PFSK-1 (cell line): ENCODE results near the gene TAS2R10.

ENCODE experiments used
- FOXP2 ChIP-seq: optimal IDR thresholded peaks from 2 replicates; pipeline ENCODE3; 2011; ENCODE audit warnings: borderline replicate concordance, control low read depth, inconsistent platforms; ENCODE audit not compliant: insufficient read depth; ENCODE audit errors: extremely low read length, extremely low read depth
- POLR2AphosphoS5 ChIP-seq: IDR thresholded peaks from 2 replicates; pipeline ENCODE4 v1.6.1; 2012; ENCODE audit warnings: low read depth, mild to moderate bottlenecking, control low read depth, low read length, moderate library complexity
- SIN3A ChIP-seq: IDR thresholded peaks from 2 replicates; pipeline ENCODE4 v1.6.1; 2012; ENCODE audit warnings: mild to moderate bottlenecking, low read length, moderate library complexity, borderline replicate concordance; ENCODE audit not compliant: insufficient read depth
- TAF1 ChIP-seq: IDR thresholded peaks from 2 replicates; pipeline ENCODE4 v1.6.1; 2012; ENCODE audit warnings: low read length, control low read depth, borderline replicate concordance; ENCODE audit not compliant: insufficient read depth
- TF ChIP-seq, protein P1 (sequence below), 2 experiments: IDR thresholded peaks; 2 replicates each; pipeline versions ENCODE4 v1.6.1 to v1.8.0; 2011 to 2012; ENCODE audit warnings: low read depth in 2 of 2, low read length in 2 of 2, control low read depth in 1 of 2, inconsistent platforms in 1 of 2, mild to moderate bottlenecking in 1 of 2, moderate library complexity in 1 of 2; ENCODE audit not compliant: insufficient read depth in 1 of 2

TAS2R10 gene

GRCh38 chr12:10811883-10812536 lies 14.1 kb downstream of the TAS2R10 start:
- TF ChIP-seq, protein P1, sequence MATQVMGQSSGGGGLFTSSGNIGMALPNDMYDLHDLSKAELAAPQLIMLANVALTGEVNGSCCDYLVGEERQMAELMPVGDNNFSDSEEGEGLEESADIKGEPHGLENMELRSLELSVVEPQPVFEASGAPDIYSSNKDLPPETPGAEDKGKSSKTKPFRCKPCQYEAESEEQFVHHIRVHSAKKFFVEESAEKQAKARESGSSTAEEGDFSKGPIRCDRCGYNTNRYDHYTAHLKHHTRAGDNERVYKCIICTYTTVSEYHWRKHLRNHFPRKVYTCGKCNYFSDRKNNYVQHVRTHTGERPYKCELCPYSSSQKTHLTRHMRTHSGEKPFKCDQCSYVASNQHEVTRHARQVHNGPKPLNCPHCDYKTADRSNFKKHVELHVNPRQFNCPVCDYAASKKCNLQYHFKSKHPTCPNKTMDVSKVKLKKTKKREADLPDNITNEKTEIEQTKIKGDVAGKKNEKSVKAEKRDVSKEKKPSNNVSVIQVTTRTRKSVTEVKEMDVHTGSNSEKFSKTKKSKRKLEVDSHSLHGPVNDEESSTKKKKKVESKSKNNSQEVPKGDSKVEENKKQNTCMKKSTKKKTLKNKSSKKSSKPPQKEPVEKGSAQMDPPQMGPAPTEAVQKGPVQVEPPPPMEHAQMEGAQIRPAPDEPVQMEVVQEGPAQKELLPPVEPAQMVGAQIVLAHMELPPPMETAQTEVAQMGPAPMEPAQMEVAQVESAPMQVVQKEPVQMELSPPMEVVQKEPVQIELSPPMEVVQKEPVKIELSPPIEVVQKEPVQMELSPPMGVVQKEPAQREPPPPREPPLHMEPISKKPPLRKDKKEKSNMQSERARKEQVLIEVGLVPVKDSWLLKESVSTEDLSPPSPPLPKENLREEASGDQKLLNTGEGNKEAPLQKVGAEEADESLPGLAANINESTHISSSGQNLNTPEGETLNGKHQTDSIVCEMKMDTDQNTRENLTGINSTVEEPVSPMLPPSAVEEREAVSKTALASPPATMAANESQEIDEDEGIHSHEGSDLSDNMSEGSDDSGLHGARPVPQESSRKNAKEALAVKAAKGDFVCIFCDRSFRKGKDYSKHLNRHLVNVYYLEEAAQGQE (IDR thresholded peaks at IDR 0.05; ENCODE audit: insufficient read depth in 1 of 2, low read depth in 2 of 2, low read length in 2 of 2), result no peak
- TF ChIP-seq FOXP2, result no peak
- no peak for TF ChIP-seq SIN3A
- TF ChIP-seq TAF1, result no peak
- no peak for TF ChIP-seq POLR2AphosphoS5

DNA sequence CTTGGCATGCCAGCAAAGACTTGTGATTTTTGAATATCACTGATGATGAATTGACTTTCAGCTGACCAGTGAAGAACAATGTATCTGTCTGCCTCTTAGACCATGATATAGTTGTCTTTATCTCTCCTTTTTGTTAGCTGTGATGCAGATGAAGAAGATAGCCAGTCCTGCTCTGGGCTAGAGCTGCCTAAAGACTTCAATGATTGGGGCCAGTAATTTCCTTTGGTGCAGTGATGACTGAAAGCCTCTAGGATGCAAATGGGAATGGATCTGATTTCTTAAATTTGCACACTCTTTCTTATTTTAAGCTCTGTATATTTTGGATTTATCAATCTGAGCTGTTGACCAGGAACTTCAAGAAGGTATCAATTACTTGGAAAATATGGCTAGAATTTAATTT lies 16.1 kb downstream of the TAS2R10 start, which contains the start of gene TAS2R9:
Gene TAS2R9, minus strand, starts transcription at position 101 of the 400 bp plus-strand sequence. Its CDS starts 93 bp downstream, at position 8.
- TF ChIP-seq POLR2AphosphoS5 (no peak), SIN3A (no peak), FOXP2 (no peak), TAF1 (no peak)
- TF ChIP-seq, protein P1 (IDR thresholded peaks at IDR 0.05; ENCODE audit: insufficient read depth in 1 of 2, low read depth in 2 of 2, low read length in 2 of 2), result no peak

DNA sequence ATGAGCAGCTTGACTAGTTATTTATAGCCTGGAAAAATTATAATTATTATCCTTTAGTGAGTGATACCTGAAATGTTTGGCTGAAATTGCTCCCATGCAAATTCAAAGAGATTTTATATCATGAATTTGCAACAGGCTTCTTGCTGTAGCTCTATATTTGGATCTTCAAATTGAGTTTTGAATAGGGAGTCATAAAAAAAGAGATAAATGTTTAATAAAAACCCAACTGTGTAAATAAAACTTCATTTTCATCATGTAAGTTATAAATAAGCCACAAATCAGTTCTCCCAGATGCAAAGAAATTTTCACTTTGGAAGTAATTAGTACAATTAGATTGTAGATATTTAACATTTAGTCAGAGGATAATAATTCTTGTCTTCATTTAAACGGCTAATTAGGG lies 19.0 kb downstream of the TAS2R10 start, which contains the start of gene TAS2R8:
Gene TAS2R8, minus strand, starts transcription at position 101 of the 400 bp plus-strand sequence. CDS start 306 bp downstream, outside the sequence.
- TF ChIP-seq SIN3A (no peak), TAF1 (no peak), POLR2AphosphoS5 (no peak), FOXP2 (no peak)
- TF ChIP-seq, protein P1 (IDR thresholded peaks at IDR 0.05; ENCODE audit: insufficient read depth in 1 of 2, low read depth in 2 of 2, low read length in 2 of 2), result no peak

DNA sequence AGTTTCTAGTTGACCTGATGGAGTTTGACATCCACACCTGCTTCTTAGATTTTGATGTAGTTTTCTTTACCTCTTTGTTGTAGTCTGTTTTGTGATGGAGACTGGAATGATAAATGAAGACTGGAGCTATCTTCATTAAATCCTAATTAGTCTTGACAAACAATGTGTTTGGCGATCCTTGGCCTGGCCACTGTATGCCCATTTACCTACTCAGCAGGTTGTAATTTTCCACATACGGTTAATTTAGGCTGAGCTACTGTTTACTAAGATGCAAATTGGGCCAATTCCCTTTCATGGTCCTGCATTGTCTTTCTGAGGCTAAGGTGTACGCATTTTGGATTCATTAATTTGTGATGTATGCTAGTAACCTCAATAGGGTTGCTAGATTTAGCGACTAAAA lies 23.6 kb downstream of the TAS2R10 start, which contains the start of gene TAS2R7:
Gene TAS2R7, minus strand, starts transcription at position 41 of the 400 bp plus-strand sequence. CDS start 57 bp downstream, outside the sequence.
- TF ChIP-seq FOXP2 (no peak), POLR2AphosphoS5 (no peak)

- TF ChIP-seq, protein P1 (IDR thresholded peaks at IDR 0.05; ENCODE audit: insufficient read depth in 1 of 2, low read depth in 2 of 2, low read length in 2 of 2), result no peak
- TF ChIP-seq POLR2AphosphoS5 (no peak), SIN3A (no peak), TAF1 (no peak), FOXP2 (no peak)
Measured at GRCh38 chr12:10801741-10802140, 24.4 kb downstream of the TAS2R10 start.
